ENCODE results near the gene LZIC. TPM values are rescaled to one million over a fixed set of nuclear protein-coding genes. Genes with fewer than 3 reads are reported as not detected.

The LZIC gene
- 30.0 and 31.1 TPM in 2 replicates for total RNA-seq

GRCh38 chr1:9942939-9943788 lies at the start of gene LZIC, which contains the start of gene NMNAT1:
LZIC (minus strand) TSS chr1:9943391; CDS start chr1:9936619, 6,772 bp downstream.
NMNAT1 (plus strand) TSS chr1:9943475; CDS start chr1:9972074, 28,599 bp downstream.
- Mint-ChIP-seq H3K4me1 (ENCODE audit: low read depth) (peaks cover 13% of the 10 kb centered on the region), H3K27me3 (ENCODE audit: low read depth) (no peaks in the 10 kb centered on the region), H3K27ac (peak within 1 kb of the TSS; percentile 98), H3K4me3 (ENCODE audit: low read depth) (peak within 1 kb of the TSS; percentile 99), H3K36me3 (ENCODE audit: low read depth) (peaks cover 17% of the 10 kb centered on the region), H3K9me3 (no peaks in the 10 kb centered on the region)
- DNase-seq (ENCODE audit: low spot score) = peak; percentile 88
- intact Hi-C loops (cut with micrococcal nuclease) = loop anchor here (1.0 to 2.0 kb wide), 3 partner anchors 32 to 486 kb away; partner anchors contain the start of gene CTNNBIP1

GRCh38 chr1:9992910-9993309 lies 49.7 kb upstream of the LZIC start:
- H3K36me3 Mint-ChIP-seq (ENCODE audit: low read depth) = no peaks in the 10 kb centered on the region
- intact Hi-C loops (cut with micrococcal nuclease) = no loop called here
- H3K27ac Mint-ChIP-seq = no peak overlapping the region
- H3K27me3 Mint-ChIP-seq (ENCODE audit: low read depth) = peaks cover 19% of the 10 kb centered on the region
- peaks cover 4% of the 10 kb centered on the region for H3K4me1 Mint-ChIP-seq (ENCODE audit: low read depth)
- H3K9me3 Mint-ChIP-seq = no peaks in the 10 kb centered on the region
- H3K4me3 Mint-ChIP-seq (ENCODE audit: low read depth) = no peak overlapping the region
- no peak for DNase-seq (ENCODE audit: low spot score)

GRCh38 chr1:9990944-9991343 lies 47.8 kb upstream of the LZIC start:
- DNase-seq (ENCODE audit: low spot score) = no peak
- intact Hi-C loops (cut with micrococcal nuclease) = no loop called here
- H3K27ac Mint-ChIP-seq = no peak overlapping the region
- peaks cover 13% of the 10 kb centered on the region for H3K27me3 Mint-ChIP-seq (ENCODE audit: low read depth)
- no peak overlapping the region for H3K4me3 Mint-ChIP-seq (ENCODE audit: low read depth)
- no peaks in the 10 kb centered on the region for H3K4me1 Mint-ChIP-seq (ENCODE audit: low read depth)
- no peaks in the 10 kb centered on the region for H3K9me3 Mint-ChIP-seq
- H3K36me3 Mint-ChIP-seq (ENCODE audit: low read depth) = no peaks in the 10 kb centered on the region

GRCh38 chr1:9989773-9990172 lies 46.6 kb upstream of the LZIC start:
- Mint-ChIP-seq H3K9me3 (no peaks in the 10 kb centered on the region), H3K27me3 (ENCODE audit: low read depth) (peaks cover 13% of the 10 kb centered on the region), H3K4me1 (ENCODE audit: low read depth) (no peaks in the 10 kb centered on the region), H3K27ac (no peak overlapping the region), H3K4me3 (ENCODE audit: low read depth) (no peak overlapping the region), H3K36me3 (ENCODE audit: low read depth) (no peaks in the 10 kb centered on the region)
- intact Hi-C loops (cut with micrococcal nuclease) = no loop called here
- no peak for DNase-seq (ENCODE audit: low spot score)

GRCh38 chr1:9985001-9985400 lies 41.8 kb upstream of the LZIC start:
- H3K27ac Mint-ChIP-seq = no peak overlapping the region
- H3K27me3 Mint-ChIP-seq (ENCODE audit: low read depth) = no peaks in the 10 kb centered on the region
- no peaks in the 10 kb centered on the region for H3K9me3 Mint-ChIP-seq
- no peaks in the 10 kb centered on the region for H3K4me1 Mint-ChIP-seq (ENCODE audit: low read depth)
- H3K4me3 Mint-ChIP-seq (ENCODE audit: low read depth) = no peak overlapping the region
- no peak for DNase-seq (ENCODE audit: low spot score)
- H3K36me3 Mint-ChIP-seq (ENCODE audit: low read depth) = peaks cover 9% of the 10 kb centered on the region
- intact Hi-C loops (cut with micrococcal nuclease) = no loop called here

GRCh38 chr1:9984253-9984652 lies 41.1 kb upstream of the LZIC start:
- H3K4me1 Mint-ChIP-seq (ENCODE audit: low read depth) = no peaks in the 10 kb centered on the region
- intact Hi-C loops (cut with micrococcal nuclease) = no loop called here
- H3K27ac Mint-ChIP-seq = no peak overlapping the region
- no peaks in the 10 kb centered on the region for H3K9me3 Mint-ChIP-seq
- H3K36me3 Mint-ChIP-seq (ENCODE audit: low read depth) = peaks cover 9% of the 10 kb centered on the region
- no peak overlapping the region for H3K4me3 Mint-ChIP-seq (ENCODE audit: low read depth)
- DNase-seq (ENCODE audit: low spot score) = no peak
- no peaks in the 10 kb centered on the region for H3K27me3 Mint-ChIP-seq (ENCODE audit: low read depth)

- no peaks in the 10 kb centered on the region for H3K9me3 Mint-ChIP-seq
- H3K4me3 Mint-ChIP-seq (ENCODE audit: low read depth) = no peak overlapping the region
- no peak overlapping the region for H3K27ac Mint-ChIP-seq
- no peaks in the 10 kb centered on the region for H3K27me3 Mint-ChIP-seq (ENCODE audit: low read depth)
- DNase-seq (ENCODE audit: low spot score) = no peak
- H3K4me1 Mint-ChIP-seq (ENCODE audit: low read depth) = no peaks in the 10 kb centered on the region
- no peaks in the 10 kb centered on the region for H3K36me3 Mint-ChIP-seq (ENCODE audit: low read depth)
- intact Hi-C loops (cut with micrococcal nuclease) = no loop called here
Measured at GRCh38 chr1:9960706-9961562, 17.7 kb upstream of the LZIC start.

- no peak for DNase-seq (ENCODE audit: low spot score)
- Mint-ChIP-seq H3K4me1 (ENCODE audit: low read depth) (no peaks in the 10 kb centered on the region), H3K27ac (no peak overlapping the region), H3K36me3 (ENCODE audit: low read depth) (no peaks in the 10 kb centered on the region), H3K4me3 (ENCODE audit: low read depth) (no peak overlapping the region), H3K27me3 (ENCODE audit: low read depth) (no peaks in the 10 kb centered on the region), H3K9me3 (no peaks in the 10 kb centered on the region)
- intact Hi-C loops (cut with micrococcal nuclease) = no loop called here
Measured at GRCh38 chr1:9960011-9960410, 16.8 kb upstream of the LZIC start.

GRCh38 chr1:9957726-9958125 lies 14.5 kb upstream of the LZIC start:
- Mint-ChIP-seq H3K9me3 (no peaks in the 10 kb centered on the region), H3K4me1 (ENCODE audit: low read depth) (no peaks in the 10 kb centered on the region), H3K4me3 (ENCODE audit: low read depth) (no peak overlapping the region), H3K27me3 (ENCODE audit: low read depth) (no peaks in the 10 kb centered on the region), H3K36me3 (ENCODE audit: low read depth) (no peaks in the 10 kb centered on the region), H3K27ac (no peak overlapping the region)
- DNase-seq (ENCODE audit: low spot score) = no peak
- intact Hi-C loops (cut with micrococcal nuclease) = no loop called here

GRCh38 chr1:9946315-9946714 lies 3.1 kb upstream of the LZIC start:
- no peak overlapping the region for H3K4me3 Mint-ChIP-seq (ENCODE audit: low read depth)
- H3K27me3 Mint-ChIP-seq (ENCODE audit: low read depth) = no peaks in the 10 kb centered on the region
- no peak overlapping the region for H3K27ac Mint-ChIP-seq
- peaks cover 9% of the 10 kb centered on the region for H3K36me3 Mint-ChIP-seq (ENCODE audit: low read depth)
- no peaks in the 10 kb centered on the region for H3K9me3 Mint-ChIP-seq
- no peak for DNase-seq (ENCODE audit: low spot score)
- intact Hi-C loops (cut with micrococcal nuclease) = no loop called here
- H3K4me1 Mint-ChIP-seq (ENCODE audit: low read depth) = peaks cover 16% of the 10 kb centered on the region

GRCh38 chr1:9942399-9942938 lies 722 bp downstream of the LZIC start:
- DNase-seq (ENCODE audit: low spot score) = peak; percentile 18
- Mint-ChIP-seq H3K9me3 (no peaks in the 10 kb centered on the region), H3K27me3 (ENCODE audit: low read depth) (no peaks in the 10 kb centered on the region), H3K4me1 (ENCODE audit: low read depth) (peaks cover 13% of the 10 kb centered on the region), H3K36me3 (ENCODE audit: low read depth) (peaks cover 17% of the 10 kb centered on the region), H3K4me3 (ENCODE audit: low read depth) (peak overlapping the region; percentile 99), H3K27ac (peak overlapping the region; percentile 98)
- intact Hi-C loops (cut with micrococcal nuclease) = loop anchor here (1.0 to 2.0 kb wide), 3 partner anchors 32 to 486 kb away; partner anchors contain the start of gene CTNNBIP1

- H3K36me3 Mint-ChIP-seq (ENCODE audit: low read depth) = peaks cover 28% of the 10 kb centered on the region
- intact Hi-C loops (cut with micrococcal nuclease) = no loop called here
- H3K9me3 Mint-ChIP-seq = no peaks in the 10 kb centered on the region
- H3K27ac Mint-ChIP-seq = no peak overlapping the region
- H3K27me3 Mint-ChIP-seq (ENCODE audit: low read depth) = no peaks in the 10 kb centered on the region
- no peak for DNase-seq (ENCODE audit: low spot score)
- no peaks in the 10 kb centered on the region for H3K4me1 Mint-ChIP-seq (ENCODE audit: low read depth)
- no peak overlapping the region for H3K4me3 Mint-ChIP-seq (ENCODE audit: low read depth)
Measured at GRCh38 chr1:9929431-9930385, 13.5 kb downstream of the LZIC start.

Data from activated T-helper 2 cell treated with anti-CD3 and anti-CD28 coated beads, Interferon-gamma antibody, Interleukin-2, Interleukin-4, amounts not matched to agents 10 μg/mL and 5 μg/mL and 100 μg/mL, durations not matched to agents 14 hours and 24 hours and 36 hours (primary cell).